NB4 (cell line): Measurements from ENCODE around the gene USP24.

ENCODE experiments used
- DNase-seq: peaks from one replicate; pipeline ENCODE4 v3.0.0; 2010; ENCODE audit warnings: low read depth
- H3K4me3 ChIP-seq: one replicate; pipeline ENCODE4 v1.5.1; 2011; ENCODE audit warnings: mild to moderate bottlenecking, low read depth, low read length, moderate library complexity
- MYC ChIP-seq: IDR thresholded peaks from 2 replicates; pipeline ENCODE4 v1.6.1; 2011; ENCODE audit warnings: low read depth, low read length
- POLR2A ChIP-seq: IDR thresholded peaks from 2 replicates; pipeline ENCODE4 v1.6.1; 2011; ENCODE audit warnings: mild to moderate bottlenecking; ENCODE audit not compliant: insufficient read length; ENCODE audit errors: extremely low read depth
- TF ChIP-seq, protein P1 (sequence below): IDR thresholded peaks from 2 replicates; pipeline ENCODE4 v1.6.1; 2011; ENCODE audit warnings: low read depth, low read length
- TF ChIP-seq, protein P2 (sequence below): IDR thresholded peaks from one replicate; pipeline ENCODE4 v1.5.1; 2012; ENCODE audit warnings: low read depth, low read length

USP24 gene

DNA sequence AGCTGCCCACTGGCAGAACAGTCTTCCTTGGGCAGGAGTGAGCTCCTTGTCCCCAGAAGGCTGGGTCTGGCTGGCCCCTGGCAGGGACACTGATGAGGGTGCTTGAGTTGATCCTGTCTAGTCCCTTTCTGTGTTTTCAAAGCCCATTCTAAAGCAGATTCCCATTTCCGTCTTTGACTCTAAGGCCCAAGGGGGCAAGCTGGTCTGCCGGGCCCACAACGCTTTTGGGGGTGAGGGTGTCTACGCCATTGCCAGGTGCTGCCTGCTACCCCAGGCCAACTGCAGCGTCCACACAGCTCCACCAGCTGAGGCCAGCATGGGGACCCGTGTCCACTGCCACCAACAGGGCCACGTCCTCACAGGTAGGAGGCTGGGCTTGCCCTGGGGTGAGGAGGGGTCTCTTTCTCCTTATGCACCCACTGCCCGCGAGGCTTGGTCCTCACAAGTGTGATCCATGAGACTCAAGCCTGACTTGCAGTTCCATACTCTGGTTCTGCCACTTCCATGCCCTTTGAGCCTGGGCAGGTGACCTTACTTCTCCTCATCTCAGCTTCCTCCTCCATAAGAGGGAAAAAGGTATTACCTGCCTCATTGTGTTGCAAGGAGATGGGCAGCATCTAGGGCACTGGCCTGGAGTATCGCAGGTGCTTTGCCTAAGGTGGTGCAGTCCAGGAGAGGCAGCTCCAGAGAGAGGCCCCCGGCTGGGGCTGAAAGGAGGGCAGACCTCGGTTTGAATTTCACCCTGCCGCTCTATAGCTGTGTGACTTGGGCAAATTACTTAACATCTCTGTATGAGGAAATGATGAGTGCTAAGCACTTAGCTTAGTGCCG is 155.6 kb downstream of the USP24 start:
- no peak for TF ChIP-seq MYC
- TF ChIP-seq, protein P1, sequence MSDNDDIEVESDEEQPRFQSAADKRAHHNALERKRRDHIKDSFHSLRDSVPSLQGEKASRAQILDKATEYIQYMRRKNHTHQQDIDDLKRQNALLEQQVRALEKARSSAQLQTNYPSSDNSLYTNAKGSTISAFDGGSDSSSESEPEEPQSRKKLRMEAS = no peak
- TF ChIP-seq, protein P2, sequence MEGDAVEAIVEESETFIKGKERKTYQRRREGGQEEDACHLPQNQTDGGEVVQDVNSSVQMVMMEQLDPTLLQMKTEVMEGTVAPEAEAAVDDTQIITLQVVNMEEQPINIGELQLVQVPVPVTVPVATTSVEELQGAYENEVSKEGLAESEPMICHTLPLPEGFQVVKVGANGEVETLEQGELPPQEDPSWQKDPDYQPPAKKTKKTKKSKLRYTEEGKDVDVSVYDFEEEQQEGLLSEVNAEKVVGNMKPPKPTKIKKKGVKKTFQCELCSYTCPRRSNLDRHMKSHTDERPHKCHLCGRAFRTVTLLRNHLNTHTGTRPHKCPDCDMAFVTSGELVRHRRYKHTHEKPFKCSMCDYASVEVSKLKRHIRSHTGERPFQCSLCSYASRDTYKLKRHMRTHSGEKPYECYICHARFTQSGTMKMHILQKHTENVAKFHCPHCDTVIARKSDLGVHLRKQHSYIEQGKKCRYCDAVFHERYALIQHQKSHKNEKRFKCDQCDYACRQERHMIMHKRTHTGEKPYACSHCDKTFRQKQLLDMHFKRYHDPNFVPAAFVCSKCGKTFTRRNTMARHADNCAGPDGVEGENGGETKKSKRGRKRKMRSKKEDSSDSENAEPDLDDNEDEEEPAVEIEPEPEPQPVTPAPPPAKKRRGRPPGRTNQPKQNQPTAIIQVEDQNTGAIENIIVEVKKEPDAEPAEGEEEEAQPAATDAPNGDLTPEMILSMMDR = no peak
- TF ChIP-seq POLR2A = no peak
- DNase-seq = no peak
- no peak overlapping the region for H3K4me3 ChIP-seq

DNA sequence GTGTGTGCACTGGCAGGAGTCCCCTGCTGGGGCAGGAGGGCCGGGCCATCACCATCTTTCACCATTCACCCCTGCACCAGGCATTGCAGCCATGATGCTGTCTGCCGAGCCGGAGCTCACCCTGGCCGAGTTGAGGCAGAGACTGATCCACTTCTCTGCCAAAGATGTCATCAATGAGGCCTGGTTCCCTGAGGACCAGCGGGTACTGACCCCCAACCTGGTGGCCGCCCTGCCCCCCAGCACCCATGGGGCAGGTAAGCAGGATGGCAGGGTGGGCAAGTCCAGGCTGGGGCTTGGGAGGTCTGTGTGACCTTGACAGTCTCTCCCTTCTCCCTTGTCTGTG is 157.2 kb downstream of the USP24 start:
- no peak overlapping the region for H3K4me3 ChIP-seq
- no peak for DNase-seq
- TF ChIP-seq, protein P2 = no peak
- TF ChIP-seq POLR2A = no peak
- TF ChIP-seq, protein P1 = no peak
- no peak for TF ChIP-seq MYC

DNA sequence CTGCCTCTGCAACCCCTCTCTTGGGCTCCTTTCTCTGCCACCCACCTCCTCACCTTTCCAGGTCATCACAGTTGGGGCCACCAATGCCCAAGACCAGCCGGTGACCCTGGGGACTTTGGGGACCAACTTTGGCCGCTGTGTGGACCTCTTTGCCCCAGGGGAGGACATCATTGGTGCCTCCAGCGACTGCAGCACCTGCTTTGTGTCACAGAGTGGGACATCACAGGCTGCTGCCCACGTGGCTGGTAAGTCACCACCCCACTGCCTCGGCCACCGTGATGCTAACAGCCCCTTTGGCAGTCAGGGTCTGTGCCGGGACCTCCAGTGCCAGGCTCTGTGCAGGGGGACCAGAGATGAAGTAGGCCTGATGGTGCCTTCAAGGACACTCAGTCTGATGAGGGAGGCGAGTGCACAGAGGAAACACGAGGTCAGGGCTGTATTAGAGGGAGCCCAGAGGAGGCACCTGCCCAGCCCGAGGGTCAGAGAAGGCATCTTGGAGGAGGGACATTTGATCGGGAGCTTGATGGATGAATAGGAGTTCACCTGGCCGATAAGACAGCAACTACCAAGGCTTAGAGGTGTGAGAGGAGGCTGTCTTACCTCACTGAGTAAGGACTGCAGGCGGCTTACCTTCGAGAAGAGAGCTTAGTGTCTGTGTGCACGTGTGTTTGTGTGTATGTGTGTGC is 157.8 kb downstream of the USP24 start:
- DNase-seq = no peak
- no peak for TF ChIP-seq POLR2A
- TF ChIP-seq MYC = no peak
- TF ChIP-seq, protein P1 = no peak
- TF ChIP-seq, protein P2 = no peak
- H3K4me3 ChIP-seq = no peak overlapping the region

DNA sequence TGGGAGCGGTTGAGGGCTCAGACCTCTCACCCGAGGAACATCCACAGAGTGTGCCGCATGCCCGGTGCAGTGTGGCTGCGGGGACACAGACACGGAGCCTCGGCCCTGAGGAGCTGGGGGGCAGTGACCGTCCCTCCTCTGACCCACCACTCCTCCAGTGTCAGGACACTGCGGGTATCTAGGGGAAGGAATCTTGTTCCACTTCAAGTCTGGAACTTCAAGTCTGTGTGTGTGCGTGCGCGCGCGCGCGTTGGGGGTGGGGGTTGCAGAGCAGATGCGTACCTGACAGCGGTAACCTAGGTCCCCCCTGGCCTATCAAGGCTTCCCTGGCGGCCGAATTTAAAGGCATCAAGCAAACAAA is 158.6 kb downstream of the USP24 start:
- no peak for DNase-seq
- no peak overlapping the region for H3K4me3 ChIP-seq
- TF ChIP-seq MYC (no peak), POLR2A (no peak)
- TF ChIP-seq, protein P2 = no peak
- TF ChIP-seq, protein P1 = no peak

DNA sequence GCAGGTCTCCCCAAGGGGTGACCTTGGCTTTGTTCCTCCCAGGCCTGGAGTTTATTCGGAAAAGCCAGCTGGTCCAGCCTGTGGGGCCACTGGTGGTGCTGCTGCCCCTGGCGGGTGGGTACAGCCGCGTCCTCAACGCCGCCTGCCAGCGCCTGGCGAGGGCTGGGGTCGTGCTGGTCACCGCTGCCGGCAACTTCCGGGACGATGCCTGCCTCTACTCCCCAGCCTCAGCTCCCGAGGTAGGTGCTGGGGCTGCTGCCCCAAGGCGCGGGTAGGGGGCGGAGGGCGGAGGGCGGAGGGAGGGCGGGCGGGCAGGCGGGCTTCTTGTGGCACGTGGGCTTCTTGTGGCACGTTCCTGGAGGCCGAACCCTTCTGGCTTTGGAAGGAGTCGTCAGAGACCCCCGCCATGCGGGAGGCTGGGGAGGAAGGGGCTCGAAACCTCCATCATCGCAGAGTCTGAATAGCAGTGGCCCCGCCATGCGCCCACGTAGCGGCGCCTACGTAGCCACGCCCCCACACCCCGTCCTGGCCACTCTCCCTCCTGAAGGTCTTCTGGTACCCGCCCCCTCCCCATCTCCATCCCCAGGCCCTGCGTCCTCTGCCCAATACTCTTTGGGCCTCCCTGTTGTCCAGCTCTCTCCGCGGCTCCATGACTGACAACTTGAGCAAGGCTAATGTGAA is 159.1 kb downstream of the USP24 start:
- TF ChIP-seq POLR2A (no peak), MYC (no peak)
- TF ChIP-seq, protein P2 = no peak
- TF ChIP-seq, protein P1 = no peak
- DNase-seq = no peak
- H3K4me3 ChIP-seq = no peak overlapping the region
